Upper lobe of right lung (tissue), 1 donor: ENCODE measurements around the gene ARMC9. TPM values are rescaled to one million over a fixed set of nuclear protein-coding genes. Genes with fewer than 3 reads are reported as not detected.

Experiments
- ATAC-seq: fragments of 200-7000 bp; cut with Tn5 transposase; one replicate; pipeline ENCODE4 v1.9.1; 2020; ENCODE audit warnings: mild to moderate bottlenecking, moderate library complexity
- DNase-seq: peaks from one replicate; pipeline ENCODE4 v3.0.0-alpha.2; 2020
- H3K27ac ChIP-seq: fragments of 200-600 bp; one replicate; pipeline ENCODE4 v1.8.0; 2022
- H3K27me3 ChIP-seq: fragments of 200-600 bp; one replicate; pipeline ENCODE4 v1.8.0; 2022; ENCODE audit warnings: mild to moderate bottlenecking
- H3K36me3 ChIP-seq: fragments of 200-600 bp; one replicate; pipeline ENCODE4 v1.8.0; 2022
- H3K4me1 ChIP-seq: fragments of 200-600 bp; one replicate; pipeline ENCODE4 v1.8.0; 2022
- H3K4me3 ChIP-seq: fragments of 200-600 bp; one replicate; pipeline ENCODE4 v1.8.0; 2022; ENCODE audit warnings: mild to moderate bottlenecking
- H3K9me3 ChIP-seq: fragments of 200-600 bp; one replicate; pipeline ENCODE4 v1.8.0; 2022
- CTCF ChIP-seq: fragments of 200-600 bp; IDR thresholded peaks from one replicate; pipeline ENCODE4 v1.8.0; 2022; ENCODE audit warnings: antibody characterized with exemption
- intact Hi-C: fragments of 100-400 bp; cut with DNase I; formaldehyde crosslinking; loops from one replicate; pipeline ENCODE4 v1.11.0; 2022
- total RNA-seq: library from RNA; stranded (reverse); fragmentation: NEBNext Ultra II Directional; extraction: Animal tissue kit (Norgen Biotek cat#: 25700); gene quantifications from one replicate; pipeline ENCODE4 v1.2.1, GENCODE V29; 2021
- donor health status: DM: no; HTN: yes; CAD: no; lungs with severe emphysema.

Gene ARMC9
- total RNA-seq, 1 donor from 2014 or later = 37.1 TPM

GRCh38 chr2:231384109-231384435, 185.6 kb downstream of the ARMC9 start:
- H3K36me3 ChIP-seq = no peaks in the 10 kb centered on the region
- H3K9me3 ChIP-seq = peaks cover 3% of the 10 kb centered on the region
- ATAC-seq (no peak), DNase-seq (no peak)
- no peak overlapping the region for H3K27ac ChIP-seq
- no peaks in the 10 kb centered on the region for H3K27me3 ChIP-seq
- no peaks in the 10 kb centered on the region for H3K4me1 ChIP-seq
- no peak overlapping the region for H3K4me3 ChIP-seq
- intact Hi-C loops = no loop called here
- TF ChIP-seq CTCF = no peak

GRCh38 chr2:231384970-231385369, 186.5 kb downstream of the ARMC9 start:
- TF ChIP-seq CTCF = no peak
- no peak for ATAC-seq
- no peak overlapping the region for H3K4me3 ChIP-seq
- no peak for DNase-seq
- no peaks in the 10 kb centered on the region for H3K27me3 ChIP-seq
- no peaks in the 10 kb centered on the region for H3K4me1 ChIP-seq
- H3K27ac ChIP-seq = no peak overlapping the region
- intact Hi-C loops = no loop called here
- H3K9me3 ChIP-seq = peaks cover 3% of the 10 kb centered on the region
- H3K36me3 ChIP-seq = no peaks in the 10 kb centered on the region

- TF ChIP-seq CTCF = no peak
- Histone ChIP-seq H3K27ac (no peak overlapping the region), H3K27me3 (no peaks in the 10 kb centered on the region), H3K4me1 (no peaks in the 10 kb centered on the region), H3K4me3 (no peak overlapping the region), H3K9me3 (peaks cover 3% of the 10 kb centered on the region), H3K36me3 (no peaks in the 10 kb centered on the region)
- DNase-seq = no peak
- no peak for ATAC-seq
- intact Hi-C loops = no loop called here
These were observed 187.0 kb downstream of the ARMC9 start for GRCh38 chr2:231385429-231385828.

- Histone ChIP-seq H3K9me3 (peaks cover 3% of the 10 kb centered on the region), H3K36me3 (no peaks in the 10 kb centered on the region), H3K27me3 (no peaks in the 10 kb centered on the region), H3K27ac (no peak overlapping the region), H3K4me3 (no peak overlapping the region), H3K4me1 (no peaks in the 10 kb centered on the region)
- no peak for DNase-seq
- no peak for TF ChIP-seq CTCF
- intact Hi-C loops = no loop called here
- no peak for ATAC-seq
These were observed 188.0 kb downstream of the ARMC9 start for GRCh38 chr2:231386446-231386845.

GRCh38 chr2:231387904-231388724, 189.7 kb downstream of the ARMC9 start:
- intact Hi-C loops = no loop called here
- ATAC-seq (peak; percentile 58), DNase-seq (no peak)
- H3K36me3 ChIP-seq = no peaks in the 10 kb centered on the region
- no peaks in the 10 kb centered on the region for H3K27me3 ChIP-seq
- no peak for TF ChIP-seq CTCF
- no peak overlapping the region for H3K27ac ChIP-seq
- H3K9me3 ChIP-seq = peaks cover 3% of the 10 kb centered on the region
- no peaks in the 10 kb centered on the region for H3K4me1 ChIP-seq
- H3K4me3 ChIP-seq = no peak overlapping the region
